DND-41 (cell line): ENCODE results near the gene NPEPL1.

Experiments used
- ATAC-seq: fragments of 200-7000 bp; cut with Tn5 transposase; 3 replicates; pipeline ENCODE4 v1.9.1; 2021; ENCODE audit warnings: low read depth; ENCODE audit not compliant: insufficient read depth
- DNase-seq: peaks from one replicate; pipeline ENCODE4 v3.0.0-alpha.2; 2020
- H2AFZ ChIP-seq: 2 replicates; pipeline ENCODE4 v1.6.0; 2012; ENCODE audit warnings: low read depth, low read length
- H3K27ac ChIP-seq: 2 replicates; pipeline ENCODE4 v1.5.1; 2012; ENCODE audit warnings: low read length, inconsistent platforms
- H3K27me3 ChIP-seq: fragments of 200-600 bp; sonication (generic); 2 replicates; pipeline ENCODE4 v1.6.0; 2012; ENCODE audit warnings: low read length, mild to moderate bottlenecking, inconsistent platforms; ENCODE audit not compliant: insufficient read depth, poor library complexity
- H3K36me3 ChIP-seq: 2 replicates; pipeline ENCODE4 v1.5.1; 2012; ENCODE audit warnings: low read length, inconsistent platforms; ENCODE audit not compliant: insufficient read depth
- H3K4me1 ChIP-seq: 2 replicates; pipeline ENCODE4 v1.5.1; 2012; ENCODE audit warnings: mild to moderate bottlenecking, low read length; ENCODE audit not compliant: insufficient read depth
- H3K4me2 ChIP-seq: 2 replicates; pipeline ENCODE4 v1.6.0; 2012; ENCODE audit warnings: mild to moderate bottlenecking, moderate library complexity, low read length, inconsistent platforms; ENCODE audit not compliant: insufficient read depth
- H3K4me3 ChIP-seq, 2 experiments: fragments of 200-600 bp in 1 of 2; shearing (Covaris generic) in 1 of 2; 2 replicates each; pipeline ENCODE4 v1.5.1; 2012 to 2016; ENCODE audit warnings: inconsistent platforms in 2 of 2, low read length in 2 of 2, mild to moderate bottlenecking in 2 of 2, low read depth in 1 of 2, moderate library complexity in 1 of 2
- H3K79me2 ChIP-seq: 2 replicates; pipeline ENCODE4 v1.6.0; 2012; ENCODE audit warnings: low read length, inconsistent platforms; ENCODE audit not compliant: insufficient read depth
- H3K9ac ChIP-seq: 2 replicates; pipeline ENCODE4 v1.6.0; 2012; ENCODE audit warnings: low read depth, mild to moderate bottlenecking, inconsistent platforms, low read length, moderate library complexity
- H3K9me3 ChIP-seq: 2 replicates; pipeline ENCODE4 v1.5.1; 2012; ENCODE audit warnings: low read length, moderate library complexity, mild to moderate bottlenecking, inconsistent platforms; ENCODE audit not compliant: insufficient read depth, severe bottlenecking
- H4K20me1 ChIP-seq: 2 replicates; pipeline ENCODE4 v1.6.0; 2012; ENCODE audit warnings: low read length; ENCODE audit not compliant: insufficient read depth
- EZH2 ChIP-seq: IDR thresholded peaks from 3 replicates; pipeline ENCODE4 v1.6.1; 2012; ENCODE audit warnings: borderline replicate concordance, low read depth, mild to moderate bottlenecking, moderate library complexity, low read length, inconsistent platforms; ENCODE audit not compliant: severe bottlenecking
- TF ChIP-seq, protein P1 (sequence below): IDR thresholded peaks from 2 replicates; pipeline ENCODE4 v1.5.1; 2012; ENCODE audit warnings: borderline replicate concordance, low read length, moderate library complexity, mild to moderate bottlenecking; ENCODE audit not compliant: poor library complexity, severe bottlenecking; ENCODE audit errors: extremely low read depth

The NPEPL1 gene

DNA sequence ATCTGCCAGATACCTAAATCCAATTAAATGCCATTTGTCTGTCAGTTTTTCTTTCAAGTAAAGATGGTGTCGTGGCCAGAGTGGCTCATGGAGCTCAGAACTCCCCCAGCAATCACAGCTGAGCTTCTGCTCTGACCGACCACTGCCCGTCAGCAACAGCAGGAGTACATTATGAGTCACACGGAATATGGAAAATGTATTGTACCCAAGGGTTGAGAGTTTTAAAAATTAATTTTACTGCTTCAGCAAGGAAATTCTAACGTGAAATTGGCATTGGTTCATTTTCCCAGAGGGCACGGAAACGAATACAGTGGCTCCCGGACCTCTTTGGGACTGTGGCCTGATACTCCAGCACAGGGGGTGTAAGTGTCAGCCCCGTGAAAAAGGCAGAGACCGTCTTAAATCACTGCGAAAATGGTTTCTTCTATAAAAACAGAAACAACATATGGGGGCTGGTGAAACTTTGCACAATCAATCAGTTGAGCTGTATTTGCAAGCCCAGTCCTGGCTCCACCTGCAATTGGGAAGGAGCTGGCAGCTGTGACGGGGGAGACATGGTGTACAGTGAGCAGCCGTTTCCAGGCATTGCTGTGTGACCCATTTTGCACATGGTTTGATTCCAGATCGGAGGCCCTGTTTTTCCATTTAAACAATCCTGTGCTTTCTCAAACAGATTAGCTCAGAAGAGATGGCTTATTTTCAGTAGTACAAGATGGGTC lies 12.8 kb downstream of the NPEPL1 start:
- Histone ChIP-seq H3K9ac (no peak overlapping the region), H2AFZ (no peak overlapping the region), H3K4me1 (no peaks in the 10 kb centered on the region), H3K36me3 (peaks cover 59% of the 10 kb centered on the region), H3K4me3 (no peak overlapping the region), H3K27ac (no peak overlapping the region), H4K20me1 (0 out of 2 replicates have a peak, but pooled peaks cover 2% of the 10 kb centered on the region), H3K27me3 (no peaks in the 10 kb centered on the region), H3K79me2 (no peaks in the 10 kb centered on the region), H3K9me3 (no peaks in the 10 kb centered on the region), H3K4me2 (no peak overlapping the region)
- TF ChIP-seq, protein P1, sequence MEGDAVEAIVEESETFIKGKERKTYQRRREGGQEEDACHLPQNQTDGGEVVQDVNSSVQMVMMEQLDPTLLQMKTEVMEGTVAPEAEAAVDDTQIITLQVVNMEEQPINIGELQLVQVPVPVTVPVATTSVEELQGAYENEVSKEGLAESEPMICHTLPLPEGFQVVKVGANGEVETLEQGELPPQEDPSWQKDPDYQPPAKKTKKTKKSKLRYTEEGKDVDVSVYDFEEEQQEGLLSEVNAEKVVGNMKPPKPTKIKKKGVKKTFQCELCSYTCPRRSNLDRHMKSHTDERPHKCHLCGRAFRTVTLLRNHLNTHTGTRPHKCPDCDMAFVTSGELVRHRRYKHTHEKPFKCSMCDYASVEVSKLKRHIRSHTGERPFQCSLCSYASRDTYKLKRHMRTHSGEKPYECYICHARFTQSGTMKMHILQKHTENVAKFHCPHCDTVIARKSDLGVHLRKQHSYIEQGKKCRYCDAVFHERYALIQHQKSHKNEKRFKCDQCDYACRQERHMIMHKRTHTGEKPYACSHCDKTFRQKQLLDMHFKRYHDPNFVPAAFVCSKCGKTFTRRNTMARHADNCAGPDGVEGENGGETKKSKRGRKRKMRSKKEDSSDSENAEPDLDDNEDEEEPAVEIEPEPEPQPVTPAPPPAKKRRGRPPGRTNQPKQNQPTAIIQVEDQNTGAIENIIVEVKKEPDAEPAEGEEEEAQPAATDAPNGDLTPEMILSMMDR = no peak
- TF ChIP-seq EZH2 = no peak
- DNase-seq = no peak
- ATAC-seq = no peak

DNA sequence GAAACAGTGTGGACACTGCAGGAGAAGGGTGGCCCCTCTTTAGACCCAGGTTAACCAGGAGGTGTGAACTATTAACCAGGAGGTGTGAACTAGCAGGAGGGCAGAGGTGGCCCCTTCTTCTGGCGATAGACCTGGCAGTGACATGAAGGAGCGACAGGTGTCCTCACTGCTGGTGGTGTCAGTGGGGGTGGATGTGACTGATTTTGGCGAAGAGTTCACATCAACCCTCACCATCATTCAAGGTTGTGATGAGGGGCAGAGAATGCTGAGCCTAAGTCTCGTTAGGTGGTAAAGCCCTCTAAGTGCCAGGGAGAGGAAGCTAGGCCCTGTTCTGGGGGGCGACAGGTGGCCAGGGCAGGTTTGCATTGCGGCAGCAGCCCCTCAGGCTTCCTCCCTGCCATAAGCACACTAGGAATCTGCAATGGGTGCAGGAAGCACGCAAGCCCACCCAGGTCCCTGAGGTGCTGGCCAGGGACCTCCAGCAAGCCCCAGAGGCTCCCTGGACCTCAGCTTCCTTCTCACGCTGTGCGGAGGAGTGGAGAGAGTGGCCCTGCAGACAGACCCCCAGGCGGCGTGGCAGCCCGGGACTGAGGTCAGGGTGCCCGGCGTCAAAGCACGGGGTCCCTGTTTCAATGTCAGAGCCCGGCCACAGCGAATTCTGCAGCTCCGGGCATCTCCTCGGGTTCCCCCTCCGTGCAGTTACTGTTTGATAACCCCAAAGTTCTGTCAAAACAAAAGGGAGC lies 13.7 kb downstream of the NPEPL1 start:
- TF ChIP-seq, protein P1 = no peak
- TF ChIP-seq EZH2 = no peak
- no peak overlapping the region for H3K4me3 ChIP-seq
- no peak overlapping the region for H2AFZ ChIP-seq
- no peak overlapping the region for H3K9ac ChIP-seq
- peaks cover 53% of the 10 kb centered on the region for H3K36me3 ChIP-seq
- no peak for DNase-seq
- H3K4me2 ChIP-seq = no peak overlapping the region
- H3K79me2 ChIP-seq = no peaks in the 10 kb centered on the region
- H4K20me1 ChIP-seq = 0 out of 2 replicates have a peak, but pooled peaks cover 2% of the 10 kb centered on the region
- no peaks in the 10 kb centered on the region for H3K9me3 ChIP-seq
- H3K4me1 ChIP-seq = no peaks in the 10 kb centered on the region
- H3K27ac ChIP-seq = no peak overlapping the region
- no peak for ATAC-seq
- no peaks in the 10 kb centered on the region for H3K27me3 ChIP-seq

DNA sequence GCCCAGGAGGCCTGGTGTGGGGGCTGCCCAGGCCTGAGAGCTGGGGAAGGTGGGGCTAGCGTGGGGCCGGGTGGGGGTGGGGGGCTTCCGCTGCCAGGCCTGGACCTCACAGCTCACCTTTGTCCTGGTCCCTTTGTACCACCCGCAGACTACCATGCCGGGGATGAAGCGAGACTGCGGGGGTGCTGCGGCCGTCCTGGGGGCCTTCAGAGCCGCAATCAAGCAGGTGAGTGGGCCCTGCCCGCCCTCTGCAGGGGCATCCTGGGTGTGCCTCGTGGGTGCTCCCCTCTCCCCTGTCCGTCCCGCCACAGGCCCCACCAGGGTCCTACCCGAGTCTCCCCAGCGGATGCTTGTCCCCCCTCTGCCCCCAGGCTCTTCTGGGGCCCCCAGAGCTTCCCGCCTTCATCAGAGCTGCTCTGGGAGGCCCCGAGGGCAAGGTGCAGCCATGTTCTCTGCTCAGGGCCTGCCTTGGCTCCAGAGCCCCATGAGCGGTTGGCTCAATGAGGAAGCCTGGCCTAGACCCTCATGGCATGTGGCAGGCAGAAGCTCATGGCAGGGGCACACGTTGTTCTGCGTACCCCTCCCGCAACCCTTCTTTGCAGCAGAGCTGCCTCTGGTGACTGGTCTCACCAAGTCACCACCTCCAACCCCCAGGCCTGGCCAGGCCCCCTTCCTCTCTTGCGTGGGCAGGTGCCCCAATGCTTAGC lies 14.5 kb downstream of the NPEPL1 start:
- Histone ChIP-seq H3K27me3 (no peaks in the 10 kb centered on the region), H4K20me1 (0 out of 2 replicates have a peak, but pooled peaks cover under 1% of the 10 kb centered on the region), H3K9ac (no peak overlapping the region), H3K4me2 (no peak overlapping the region), H3K27ac (no peak overlapping the region), H3K79me2 (no peaks in the 10 kb centered on the region), H3K4me1 (no peaks in the 10 kb centered on the region), H3K4me3 (no peak overlapping the region), H3K9me3 (no peaks in the 10 kb centered on the region), H3K36me3 (peaks cover 48% of the 10 kb centered on the region), H2AFZ (no peak overlapping the region)
- TF ChIP-seq, protein P1 = no peak
- no peak for TF ChIP-seq EZH2
- DNase-seq (no peak), ATAC-seq (no peak)
